Esophagus squamous epithelium (tissue), 5 donors: ENCODE results near the gene FGD2. TPM values are rescaled to one million over a fixed set of nuclear protein-coding genes. Genes with fewer than 3 reads are reported as not detected.

Experiments used
- DNase-seq: peaks from one replicate; lab custom pipeline; 2025; lab: John Stamatoyannopoulos, UW
- H3K27ac ChIP-seq, 4 donors: fragments of 200-600 bp; sonication (generic); one replicate each; pipeline ENCODE4 v1.5.1; 2016 to 2019; ENCODE audit warnings: mild to moderate bottlenecking in 1 of 4
- H3K27me3 ChIP-seq, 4 donors: fragments of 200-600 bp; sonication (generic); 1 replicate in 3 of 4; 2 replicates in 1 of 4; pipeline versions ENCODE4 v1.5.1 to v1.6.0; 2017 to 2021; ENCODE audit warnings: antibody characterized with exemption in 1 of 4
- H3K36me3 ChIP-seq, 3 donors: fragments of 200-600 bp; sonication (generic); one replicate each; pipeline ENCODE4 v1.5.1; 2016 to 2019
- H3K4me1 ChIP-seq, 3 donors: fragments of 200-600 bp; sonication (generic); one replicate each; pipeline ENCODE4 v1.5.1; 2017 to 2019
- H3K4me3 ChIP-seq, 4 donors: fragments of 200-600 bp; sonication (generic); 1 replicate in 3 of 4; 2 replicates in 1 of 4; pipeline ENCODE4 v1.5.1; 2016 to 2019; ENCODE audit warnings: mild to moderate bottlenecking in 2 of 4, moderate library complexity in 1 of 4
- H3K9me3 ChIP-seq, 3 donors: fragments of 200-600 bp; sonication (generic); one replicate each; pipeline ENCODE4 v1.5.1; 2016 to 2019
- POLR2A ChIP-seq, 4 donors: fragments of 450-650 bp; IDR thresholded peaks; one replicate each; pipeline ENCODE4 v1.6.1; 2017; ENCODE audit warnings: antibody characterized with exemption in 4 of 4, mild to moderate bottlenecking in 4 of 4, moderate library complexity in 3 of 4
- WGBS, 2 donors: methylation state at CpG; one replicate each; pipeline ENCODE4 v1.1.5; 2018; 5-methylcytosine and 5-hydroxymethylcytosine counted together
- intact Hi-C: fragments of 100-400 bp; cut with DNase I; formaldehyde crosslinking; loops from one replicate; pipeline ENCODE4 v1.15.0; 2022
- total RNA-seq, 4 donors: library from RNA; depleted of rRNA; stranded (reverse); fragments of >200 nt; gene quantifications; one replicate each; pipeline ENCODE4 v1.1.0, GENCODE V29; 2016
- TF ChIP-seq, protein P1 (sequence below), 6 experiments: fragments of 450-650 bp in 4 of 6; fragments of 200-600 bp in 2 of 6; sonication (generic) in 2 of 6; IDR thresholded peaks; one replicate each; pipeline ENCODE4 v1.5.1; 2016 to 2019; ENCODE audit warnings: antibody characterized with exemption in 6 of 6, mild to moderate bottlenecking in 4 of 6, moderate library complexity in 4 of 6
- donor health status: DM: yes; HTN: yes; CAD: no.

The FGD2 gene
- total RNA-seq, 4 donors from 2014 or later, result 2.6 to 13.4 (median 5.3) TPM

- intact Hi-C loops, result loop anchor here (2.0 to 10.0 kb wide), 3 partner anchors 104 to 192 kb away; partner anchors contain the start of gene C6orf89
Measured at GRCh38 chr6:37018198-37019064, 13.0 kb downstream of the FGD2 start.

DNA sequence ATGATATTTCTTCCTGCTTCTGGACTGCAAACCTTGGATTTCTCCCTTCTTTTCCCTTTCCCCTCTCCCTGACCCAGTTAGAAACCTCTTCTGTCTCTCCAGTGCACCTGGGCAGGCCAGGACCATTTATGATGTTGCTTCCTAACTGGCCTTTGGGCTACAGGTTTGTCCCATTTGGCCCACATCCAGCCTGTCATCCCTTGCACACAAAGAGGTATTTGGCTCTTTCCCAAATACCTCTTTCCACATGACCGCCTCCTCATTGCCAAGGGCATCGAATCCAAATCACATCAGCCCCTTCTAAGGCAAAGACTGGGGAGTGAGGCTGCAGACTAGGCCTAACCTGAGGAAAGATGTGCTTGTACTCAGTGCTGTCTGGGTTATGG lies 13.6 kb downstream of the FGD2 start:
- Histone ChIP-seq H3K9me3 (no peaks in the 10 kb centered on the region), H3K4me1 (peaks cover 13 to 61% (median 17%) of the 10 kb centered on the region in 3 donors), H3K36me3 (no peaks in the 10 kb centered on the region), H3K4me3 (no peak overlapping the region), H3K27me3 (no peaks in the 10 kb centered on the region), H3K27ac (peak overlapping the region; percentile 0 to 55 (median 40))
- TF ChIP-seq POLR2A (IDR thresholded peaks at IDR 0.05), result no peak
- TF ChIP-seq, protein P1, sequence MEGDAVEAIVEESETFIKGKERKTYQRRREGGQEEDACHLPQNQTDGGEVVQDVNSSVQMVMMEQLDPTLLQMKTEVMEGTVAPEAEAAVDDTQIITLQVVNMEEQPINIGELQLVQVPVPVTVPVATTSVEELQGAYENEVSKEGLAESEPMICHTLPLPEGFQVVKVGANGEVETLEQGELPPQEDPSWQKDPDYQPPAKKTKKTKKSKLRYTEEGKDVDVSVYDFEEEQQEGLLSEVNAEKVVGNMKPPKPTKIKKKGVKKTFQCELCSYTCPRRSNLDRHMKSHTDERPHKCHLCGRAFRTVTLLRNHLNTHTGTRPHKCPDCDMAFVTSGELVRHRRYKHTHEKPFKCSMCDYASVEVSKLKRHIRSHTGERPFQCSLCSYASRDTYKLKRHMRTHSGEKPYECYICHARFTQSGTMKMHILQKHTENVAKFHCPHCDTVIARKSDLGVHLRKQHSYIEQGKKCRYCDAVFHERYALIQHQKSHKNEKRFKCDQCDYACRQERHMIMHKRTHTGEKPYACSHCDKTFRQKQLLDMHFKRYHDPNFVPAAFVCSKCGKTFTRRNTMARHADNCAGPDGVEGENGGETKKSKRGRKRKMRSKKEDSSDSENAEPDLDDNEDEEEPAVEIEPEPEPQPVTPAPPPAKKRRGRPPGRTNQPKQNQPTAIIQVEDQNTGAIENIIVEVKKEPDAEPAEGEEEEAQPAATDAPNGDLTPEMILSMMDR (IDR thresholded peaks at IDR 0.05), result no peak
- 34% methylated on average over 2 of the region's 2 CpGs; no CpG with 5 or more reads in 1 of the 2 donors for WGBS, 2 donors
- intact Hi-C loops, result loop anchor here (2.0 to 10.0 kb wide), 3 partner anchors 104 to 192 kb away; partner anchors contain the start of gene C6orf89
- no peak for DNase-seq

More at GRCh38 chr6:37018198-37019064, 13.0 kb downstream of the FGD2 start:
- Histone ChIP-seq H3K27ac (peak overlapping the region; percentile 28 to 55 (median 40)), H3K4me1 (peaks cover 11 to 54% (median 14%) of the 10 kb centered on the region in 3 donors), H3K4me3 (no peak overlapping the region), H3K36me3 (no peaks in the 10 kb centered on the region), H3K9me3 (no peaks in the 10 kb centered on the region), H3K27me3 (no peaks in the 10 kb centered on the region)
- no peak for TF ChIP-seq POLR2A (IDR thresholded peaks at IDR 0.05)
- TF ChIP-seq, protein P1 (IDR thresholded peaks at IDR 0.05), result peak; percentile 64 to 95 (median 88)
- 0 to 1% methylated on average over 7 to 8 of the region's 8 CpGs for WGBS, 2 donors
- peak; percentile 43 for DNase-seq

DNA sequence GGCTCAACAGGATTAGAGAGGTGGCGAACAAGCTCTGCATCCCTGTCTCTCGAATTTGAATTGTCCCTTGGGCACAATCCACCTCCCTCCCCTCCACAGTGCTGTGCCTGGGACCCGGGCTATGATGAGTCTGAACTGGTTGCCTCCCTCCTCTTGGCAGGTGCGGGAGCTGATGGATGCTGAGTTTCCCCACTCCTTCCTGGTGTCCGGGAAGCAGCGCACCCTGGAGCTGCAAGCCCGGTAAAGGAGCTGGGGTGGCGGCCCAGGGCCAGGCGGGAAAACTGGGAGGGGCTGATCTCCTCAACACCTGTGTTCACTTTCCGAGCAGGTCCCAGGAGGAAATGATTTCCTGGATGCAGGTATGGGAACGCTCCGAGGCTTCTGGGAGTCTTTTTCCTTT lies 14.9 kb downstream of the FGD2 start:
- peak overlapping the region in 3 of 4 donors; percentile 5 to 21 (median 10) for H3K27ac ChIP-seq
- H3K36me3 ChIP-seq, result no peaks in the 10 kb centered on the region
- no peaks in the 10 kb centered on the region for H3K9me3 ChIP-seq
- no peak overlapping the region for H3K4me3 ChIP-seq
- H3K27me3 ChIP-seq, result no peaks in the 10 kb centered on the region
- 37 to 44% methylated on average over 7 to 8 of the region's 12 CpGs for WGBS, 2 donors
- H3K4me1 ChIP-seq, result peaks cover 23 to 74% (median 26%) of the 10 kb centered on the region in 3 donors
- no peak for DNase-seq
- intact Hi-C loops, result loop anchor here (10.0 kb wide), 1 partner anchor 154 kb away; the partner anchor contains the start of gene PIM1
- TF ChIP-seq, protein P1 (IDR thresholded peaks at IDR 0.05), result peak in 1 of 6 experiments; percentile 13
- TF ChIP-seq POLR2A (IDR thresholded peaks at IDR 0.05), result no peak

DNA sequence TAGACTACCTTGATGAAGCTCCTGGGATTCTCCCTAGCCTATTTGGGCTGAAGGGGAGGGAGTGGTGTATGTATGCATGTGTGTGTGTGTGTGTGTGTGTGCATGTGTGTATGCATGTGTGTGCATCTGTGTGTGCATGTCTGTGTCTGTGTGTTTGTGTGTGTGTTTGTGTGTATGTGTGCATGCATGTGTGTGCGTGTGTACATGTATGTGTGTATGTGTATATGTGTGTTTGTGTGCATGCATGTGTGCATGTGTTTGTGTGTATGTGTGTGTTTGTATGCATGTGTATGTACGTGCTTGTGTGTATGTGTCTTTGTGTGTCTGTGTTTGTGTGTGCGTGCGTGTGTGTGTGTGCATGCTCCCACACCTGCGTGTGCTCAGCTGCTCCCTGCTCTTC lies 15.4 kb downstream of the FGD2 start:
- H3K36me3 ChIP-seq, result no peaks in the 10 kb centered on the region
- H3K9me3 ChIP-seq, result no peaks in the 10 kb centered on the region
- intact Hi-C loops, result loop anchor here (10.0 kb wide), 1 partner anchor 154 kb away; the partner anchor contains the start of gene PIM1
- no peak for DNase-seq
- TF ChIP-seq POLR2A (IDR thresholded peaks at IDR 0.05), result no peak
- TF ChIP-seq, protein P1 (IDR thresholded peaks at IDR 0.05), result no peak
- 80 to 85% methylated on average over 1 to 5 of the region's 5 CpGs for WGBS, 2 donors
- H3K27me3 ChIP-seq, result no peaks in the 10 kb centered on the region
- H3K4me1 ChIP-seq, result peaks cover 26 to 78% (median 28%) of the 10 kb centered on the region in 3 donors
- no peak overlapping the region for H3K27ac ChIP-seq
- H3K4me3 ChIP-seq, result no peak overlapping the region
